SK-N-SH (cell line): Measurements from ENCODE around the gene LSM7. TPM values are rescaled to one million over a fixed set of nuclear protein-coding genes. Genes with fewer than 3 reads are reported as not detected.

Experiments used
- CTCF ChIA-PET: fragments of 300-600, 350-600 bp; formaldehyde crosslinking; extraction: SDS; loops from one replicate; lab custom pipeline; 2021; lab: Yijun Ruan, JAX
- POLR2A ChIA-PET: fragments of 350-600 bp; sonication (Branson Sonifier 250); formaldehyde crosslinking; extraction: SDS; loops from one replicate; lab custom pipeline; 2020; ENCODE audit warnings: antibody characterized with exemption, inconsistent platforms; lab: Yijun Ruan, JAX
- DNase-seq: peaks from one replicate; pipeline ENCODE4 v3.0.0; 2012
- H2AFZ ChIP-seq: fragments of 200-600 bp; sonication (generic); 2 replicates; pipeline ENCODE4 v1.8.1; 2016; ENCODE audit warnings: antibody characterized with exemption, mild to moderate bottlenecking, low read depth
- H3F3A ChIP-seq: fragments of 200-600 bp; sonication (generic); replicated peaks from 2 replicates; pipeline ENCODE3; 2016; ENCODE audit warnings: antibody characterized with exemption, mild to moderate bottlenecking; ENCODE audit not compliant: insufficient read depth
- H3K27ac ChIP-seq, 2 experiments: fragments of 200-500 bp in 1 of 2; fragments of 200-600 bp in 1 of 2; sonication (Bioruptor generic) in 1 of 2; sonication (generic), shearing (Covaris generic) in 1 of 2; 2 replicates each; pipeline versions ENCODE4 v1.5.1 to v1.6.1; 2014 to 2016; ENCODE audit warnings: low read depth in 2 of 2, inconsistent platforms in 1 of 2, low read length in 1 of 2, mild to moderate bottlenecking in 1 of 2, mixed read lengths in 1 of 2
- H3K27me3 ChIP-seq: fragments of 200-600 bp; sonication (generic), shearing (Covaris generic); 2 replicates; pipeline ENCODE4 v1.6.1; 2016; ENCODE audit warnings: mixed run types; ENCODE audit not compliant: insufficient read depth
- H3K36me3 ChIP-seq, 2 experiments: fragments of 200-500 bp in 1 of 2; fragments of 200-600 bp in 1 of 2; sonication (Bioruptor generic) in 1 of 2; sonication (generic) in 1 of 2; replicated peaks in 1 of 2; 2 replicates each; pipeline versions ENCODE3 to v1.5.1; 2014 to 2016; ENCODE audit warnings: low read length in 1 of 2, mild to moderate bottlenecking in 1 of 2; ENCODE audit not compliant: insufficient read depth in 2 of 2, control insufficient read depth in 1 of 2
- H3K4me1 ChIP-seq, 2 experiments: fragments of 200-500 bp in 1 of 2; fragments of 200-600 bp in 1 of 2; sonication (Bioruptor generic) in 1 of 2; sonication (generic), shearing (Covaris generic) in 1 of 2; 2 replicates each; pipeline versions ENCODE4 v1.5.1 to v1.6.1; 2014 to 2016; ENCODE audit warnings: low read depth in 1 of 2, low read length in 1 of 2, mixed run types in 1 of 2; ENCODE audit not compliant: insufficient read depth in 2 of 2, control insufficient read depth in 1 of 2
- H3K4me2 ChIP-seq: fragments of 200-600 bp; sonication (generic), shearing (Covaris generic); 2 replicates; pipeline ENCODE4 v1.6.1; 2017; ENCODE audit warnings: mixed run types
- H3K4me3 ChIP-seq, 2 experiments: fragments of 200-500 bp in 1 of 2; fragments of 200-600 bp in 1 of 2; sonication (Bioruptor generic) in 1 of 2; sonication (generic), shearing (Covaris generic) in 1 of 2; 2 replicates each; pipeline versions ENCODE4 v1.5.1 to v1.8.1; 2014 to 2016; ENCODE audit warnings: low read depth in 2 of 2, inconsistent platforms in 1 of 2, low read length in 1 of 2, mild to moderate bottlenecking in 1 of 2, mixed read lengths in 1 of 2, moderate library complexity in 1 of 2
- H3K79me2 ChIP-seq: fragments of 200-600 bp; sonication (generic); 2 replicates; pipeline ENCODE4 v1.8.1; 2017; ENCODE audit warnings: mild to moderate bottlenecking; ENCODE audit not compliant: insufficient read depth
- H3K9ac ChIP-seq: fragments of 200-600 bp; sonication (generic); 2 replicates; pipeline ENCODE4 v1.6.1; 2017; ENCODE audit warnings: mixed run types
- H3K9me2 ChIP-seq: fragments of 200-600 bp; sonication (generic); 2 replicates; pipeline ENCODE4 v1.6.1; 2017; ENCODE audit warnings: mixed run types
- H3K9me3 ChIP-seq: fragments of 200-600 bp; sonication (generic); 2 replicates; pipeline ENCODE4 v1.6.1; 2017; ENCODE audit warnings: mixed run types, mild to moderate bottlenecking, moderate library complexity
- H4K20me1 ChIP-seq: fragments of 200-600 bp; sonication (generic); 2 replicates; pipeline ENCODE4 v1.6.1; 2017; ENCODE audit warnings: mild to moderate bottlenecking, mixed run types; ENCODE audit not compliant: insufficient read depth
- ELF1 ChIP-seq: IDR thresholded peaks from 2 replicates; pipeline ENCODE4 v1.4.0; 2012
- EP300 ChIP-seq, 2 experiments: IDR thresholded peaks; 2 replicates each; pipeline versions ENCODE4 v1.4.0 to v1.6.1; 2012; ENCODE audit warnings: borderline replicate concordance in 1 of 2, low read depth in 1 of 2, low read length in 1 of 2
- MEF2A ChIP-seq: IDR thresholded peaks from 2 replicates; pipeline ENCODE4 v1.4.0; 2012; ENCODE audit warnings: low read depth, borderline replicate concordance
- MXI1 ChIP-seq: IDR thresholded peaks from 2 replicates; pipeline ENCODE4 v1.6.1; 2012; ENCODE audit warnings: mild to moderate bottlenecking, low read depth, low read length, improper control_type of control experiment
- NFIC ChIP-seq: IDR thresholded peaks from 2 replicates; pipeline ENCODE4 v1.4.0; 2012; ENCODE audit warnings: borderline replicate concordance
- POLR2AphosphoS5 ChIP-seq: IDR thresholded peaks from 2 replicates; pipeline ENCODE4 v1.6.1; 2012; ENCODE audit warnings: low read depth, low read length
- TCF12 ChIP-seq: IDR thresholded peaks from 2 replicates; pipeline ENCODE4 v1.4.0; 2012
- WGBS: methylation state at CpG from one replicate; pipeline ENCODE4 v1.1.6; 2017; ENCODE audit warnings: low lambda C conversion rate; 5-methylcytosine and 5-hydroxymethylcytosine counted together
- polyA plus RNA-seq, 3 experiments: library from polyadenylated mRNA; depleted of rRNA; stranded (reverse); fragments of >200 nt; gene quantifications; 2 replicates each; pipeline ENCODE4 v1.2.3, GENCODE V29; 2012
- TF ChIP-seq, protein P1 (sequence below): fragments of 150-350 bp; IDR thresholded peaks from 2 replicates; pipeline ENCODE4 v1.6.1; 2016; ENCODE audit warnings: mild to moderate bottlenecking, low read depth, low read length

The LSM7 gene
- polyA plus RNA-seq, 1 of the 3 experiments (the other 2 are of a cell fraction), result 1,193 TPM

- Histone ChIP-seq H3K9me3 (no peaks in the 10 kb centered on the region), H3K4me3 (no peak overlapping the region), H3K27ac (no peak overlapping the region; a peak in 1 of 4 replicates), H4K20me1 (no peaks in the 10 kb centered on the region), H3K9ac (no peak overlapping the region), H3K27me3 (peaks cover 16% of the 10 kb centered on the region), H3K79me2 (no peaks in the 10 kb centered on the region), H3K9me2 (no peaks in the 10 kb centered on the region), H3K36me3 (peaks cover 0 to 5% of the 10 kb centered on the region in 2 experiments), H2AFZ (no peak overlapping the region), H3K4me1 (peaks cover 0 to 10% of the 10 kb centered on the region in 2 experiments; a peak in 1 of 4 replicates), H3F3A (no peaks in the 10 kb centered on the region), H3K4me2 (no peak overlapping the region)
- 87% methylated on average over 22 of the region's 24 CpGs for WGBS
- ChIA-PET POLR2A (interaction anchor here (0.7 kb wide), 1 partner anchor 101 kb away, joined by 3 read pairs; the partner anchor contains the start of gene LMNB2), CTCF (interaction anchor here (0.9 to 1.1 kb wide), 2 partner anchors 28 to 44 kb away, joined by 3 read pairs; no protein-coding TSS in a partner anchor)
- TF ChIP-seq, protein P1, sequence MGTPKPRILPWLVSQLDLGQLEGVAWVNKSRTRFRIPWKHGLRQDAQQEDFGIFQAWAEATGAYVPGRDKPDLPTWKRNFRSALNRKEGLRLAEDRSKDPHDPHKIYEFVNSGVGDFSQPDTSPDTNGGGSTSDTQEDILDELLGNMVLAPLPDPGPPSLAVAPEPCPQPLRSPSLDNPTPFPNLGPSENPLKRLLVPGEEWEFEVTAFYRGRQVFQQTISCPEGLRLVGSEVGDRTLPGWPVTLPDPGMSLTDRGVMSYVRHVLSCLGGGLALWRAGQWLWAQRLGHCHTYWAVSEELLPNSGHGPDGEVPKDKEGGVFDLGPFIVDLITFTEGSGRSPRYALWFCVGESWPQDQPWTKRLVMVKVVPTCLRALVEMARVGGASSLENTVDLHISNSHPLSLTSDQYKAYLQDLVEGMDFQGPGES, result no peak
- TF ChIP-seq TCF12 (no peak), ELF1 (no peak), MXI1 (no peak)
- DNase-seq, result no peak
Measured at GRCh38 chr19:2355168-2356035, 27.0 kb upstream of the LSM7 start.

DNA sequence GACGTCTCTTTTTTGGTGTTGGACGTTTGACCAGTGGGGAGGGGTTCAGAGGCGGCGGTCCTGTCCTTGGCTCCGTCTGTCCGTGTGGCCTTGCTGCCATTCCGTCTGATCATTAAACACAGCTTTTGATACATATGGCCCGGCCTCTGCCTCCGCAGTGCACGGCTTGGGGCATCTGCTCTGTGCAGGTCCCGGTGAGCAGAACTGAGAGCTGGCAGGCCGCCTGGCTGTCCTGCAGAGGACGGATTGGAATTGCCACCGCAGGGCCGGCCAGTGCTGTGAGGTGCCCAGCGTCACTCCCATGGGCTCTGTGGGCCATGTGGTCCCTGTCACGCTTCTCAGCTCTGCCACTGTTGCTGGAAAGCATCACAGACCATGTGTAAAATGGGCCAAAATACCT is 26.3 kb upstream of the LSM7 start:
- Histone ChIP-seq H3K9me2 (no peaks in the 10 kb centered on the region), H3K4me3 (no peak overlapping the region), H3K9ac (no peak overlapping the region), H3K4me2 (no peak overlapping the region), H3K79me2 (no peaks in the 10 kb centered on the region), H3K27ac (no peak overlapping the region; a peak in 1 of 4 replicates), H3K27me3 (peaks cover 10% of the 10 kb centered on the region), H2AFZ (no peak overlapping the region), H3K4me1 (peaks cover 0 to 10% of the 10 kb centered on the region in 2 experiments; a peak in 1 of 4 replicates), H4K20me1 (no peaks in the 10 kb centered on the region), H3K9me3 (no peaks in the 10 kb centered on the region), H3F3A (no peaks in the 10 kb centered on the region), H3K36me3 (peaks cover 0 to 5% of the 10 kb centered on the region in 2 experiments)
- peak; percentile 75 for DNase-seq
- TF ChIP-seq MEF2A (no peak), NFIC (no peak), MXI1 (peak; percentile 89), POLR2AphosphoS5 (no peak), EP300 (IDR thresholded peaks at IDR 0.05; ENCODE audit: borderline replicate concordance in 1 of 2, low read depth in 1 of 2, low read length in 1 of 2) (0 out of 4 replicates have a peak, but pooled peaks of 1 of the 2 experiments have one; percentile 12)
- CTCF ChIA-PET, result interaction anchor here (0.9 to 1.1 kb wide), 2 partner anchors 29 to 44 kb away, joined by 3 read pairs; no protein-coding TSS in a partner anchor
- whole genome bisulfite sequencing, result 82% methylated on average over 13 of the region's 17 CpGs
- POLR2A ChIA-PET, result interaction anchor here (0.7 kb wide), 1 partner anchor 102 kb away, joined by 3 read pairs; the partner anchor contains the start of gene LMNB2
